Thyroid gland (tissue), 4 donors: ENCODE results near the gene SLX9.

Source experiments
- CTCF ChIP-seq, 6 experiments: fragments of 200-600 bp in 3 of 6; fragments of 450-650 bp in 3 of 6; sonication (generic) in 3 of 6; IDR thresholded peaks; one replicate each; pipeline ENCODE4 v1.5.1; 2016 to 2019; ENCODE audit warnings: antibody characterized with exemption in 6 of 6, mild to moderate bottlenecking in 2 of 6, inconsistent platforms in 1 of 6, moderate library complexity in 1 of 6
- POLR2A ChIP-seq, 2 donors: fragments of 450-650 bp; IDR thresholded peaks; one replicate each; pipeline ENCODE4 v1.6.1; 2017; ENCODE audit warnings: antibody characterized with exemption in 2 of 2, mild to moderate bottlenecking in 2 of 2, moderate library complexity in 1 of 2

DNA sequence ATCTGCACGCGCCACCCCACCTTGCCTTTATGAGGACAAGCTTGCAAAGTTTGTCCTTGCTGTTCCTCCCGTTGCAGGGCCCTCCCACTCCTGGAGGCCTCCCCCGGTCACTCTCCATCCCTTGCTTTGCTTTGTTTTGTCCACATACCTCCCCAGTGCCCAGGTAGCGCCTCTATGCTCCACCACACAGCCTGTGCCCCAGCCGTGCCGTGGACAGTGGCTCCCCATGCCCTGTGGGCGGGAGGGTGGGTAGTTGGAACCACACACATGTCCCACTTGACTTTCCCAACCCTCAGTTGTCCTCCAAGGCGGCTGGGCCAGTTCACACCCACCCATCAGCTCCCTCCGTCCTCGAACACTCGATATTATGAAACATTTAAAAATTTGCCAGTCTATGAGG, 24.6 kb downstream of the SLX9 start:
- TF ChIP-seq CTCF (IDR thresholded peaks at IDR 0.05) = no peak
- no peak for TF ChIP-seq POLR2A (IDR thresholded peaks at IDR 0.05)
